ENCODE results near the gene TFAP2B.

The TFAP2B gene

DNA sequence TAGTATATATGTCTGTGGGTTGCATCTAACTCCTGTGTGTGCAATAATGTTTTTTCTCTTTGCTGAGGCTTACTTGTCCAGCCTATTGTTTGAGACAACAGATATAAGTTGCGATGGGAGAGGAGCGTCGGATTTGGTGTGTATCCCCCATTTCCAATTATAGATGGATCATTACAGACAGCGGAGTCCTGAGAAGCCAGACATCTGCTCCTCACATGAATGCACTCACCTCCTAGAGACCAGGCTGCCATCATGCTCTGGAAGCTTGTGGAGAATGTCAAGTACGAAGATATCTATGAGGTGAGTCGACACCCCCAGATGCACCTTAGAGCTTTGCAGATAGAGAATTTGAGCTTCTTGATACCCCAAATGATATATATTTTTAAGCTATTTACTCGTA, at the start of gene TFAP2B:
TSS of gene TFAP2B (plus strand) at position 199 of the 400 bp plus-strand sequence. CDS start at position 220, 21 bp downstream.
- no peak for DNase-seq (ENCODE audit: low read depth, low spot score)

DNA sequence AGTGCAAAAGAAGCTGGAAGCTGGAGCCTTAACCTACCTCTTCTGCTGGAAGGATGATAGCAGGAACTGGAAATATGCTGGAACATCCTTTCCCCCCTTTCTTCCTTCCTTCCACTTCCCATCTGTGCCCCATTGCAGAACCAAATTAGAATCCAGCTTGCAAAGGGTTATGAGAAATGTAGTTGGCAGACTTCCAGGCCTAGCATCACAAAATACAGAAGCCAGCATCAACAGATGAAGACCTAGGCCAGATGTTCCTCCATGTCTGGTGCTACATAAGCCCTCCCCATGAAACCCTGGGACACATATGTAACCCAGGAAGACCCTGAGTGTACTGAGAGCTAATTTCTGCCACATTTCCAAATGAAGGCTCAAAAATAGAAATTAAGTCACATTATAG, 40.0 kb upstream of the TFAP2B start:
- no peak for DNase-seq (ENCODE audit: low read depth, low spot score)

DNA sequence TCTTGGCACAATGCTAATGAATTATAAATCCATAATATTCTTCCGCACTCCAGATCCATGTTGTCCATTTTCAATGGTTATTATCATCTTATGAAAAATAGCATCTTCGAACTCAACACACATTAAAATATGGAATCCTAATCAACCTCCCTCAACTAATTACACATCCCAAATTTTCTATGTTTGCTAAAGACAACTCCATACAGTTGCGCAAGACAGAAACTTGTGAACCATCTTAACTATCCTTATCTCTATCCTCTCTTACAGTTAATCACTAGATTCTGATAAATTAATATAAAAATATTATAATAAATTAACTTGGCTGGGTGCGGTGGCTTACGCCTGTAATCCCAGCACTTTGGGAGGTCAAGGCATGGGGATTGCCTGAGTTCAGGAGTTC, 38.3 kb upstream of the TFAP2B start:
- DNase-seq (ENCODE audit: low read depth, low spot score), result no peak

DNA sequence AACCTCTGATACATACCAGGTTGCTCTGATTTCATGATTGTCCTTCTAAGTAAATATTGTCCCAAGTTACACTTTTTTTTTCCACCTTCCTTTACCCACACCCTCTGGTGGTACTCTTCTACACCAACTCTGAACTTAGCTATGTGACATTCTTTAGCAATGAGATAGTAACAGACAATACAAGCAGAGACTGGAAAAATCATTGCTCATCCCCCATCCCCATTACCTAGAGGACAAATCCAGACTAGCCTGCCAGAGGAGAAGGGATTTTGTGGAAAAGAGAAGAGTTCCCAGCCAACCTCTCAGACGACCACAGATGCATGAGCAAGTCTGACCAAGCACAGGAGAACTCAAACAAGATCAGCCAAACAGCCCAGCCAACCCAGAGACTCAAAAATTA, 32.8 kb upstream of the TFAP2B start:
- no peak for DNase-seq (ENCODE audit: low read depth, low spot score)

DNA sequence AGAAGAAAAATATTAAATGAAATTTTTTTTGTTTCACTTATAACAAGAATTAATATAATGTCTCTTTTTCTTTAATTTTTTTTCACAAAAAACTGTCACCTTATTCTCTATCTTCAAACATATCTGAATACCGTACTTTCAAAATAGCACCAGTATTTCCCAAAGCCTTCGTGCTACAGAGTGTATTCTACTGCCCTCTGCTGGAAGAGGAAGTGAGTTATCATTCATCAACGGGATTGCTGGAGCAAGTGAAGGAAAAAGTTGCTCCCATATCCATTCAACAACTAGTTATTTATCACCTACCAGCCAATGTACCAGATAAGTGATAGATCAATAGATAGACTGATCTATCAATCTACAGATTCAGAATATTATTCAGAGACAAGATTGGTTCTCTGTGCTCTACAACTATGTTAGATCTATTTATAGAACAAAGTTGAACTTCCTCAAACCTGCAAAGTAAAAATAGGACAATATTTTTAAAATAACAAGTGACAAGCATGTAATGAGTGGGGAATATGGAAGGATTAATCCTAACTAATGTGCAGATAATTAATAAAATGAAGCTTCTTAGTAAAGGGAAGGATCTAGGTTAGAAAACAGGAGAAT, 26.7 kb upstream of the TFAP2B start:
- DNase-seq (ENCODE audit: low read depth, low spot score), result no peak

DNA sequence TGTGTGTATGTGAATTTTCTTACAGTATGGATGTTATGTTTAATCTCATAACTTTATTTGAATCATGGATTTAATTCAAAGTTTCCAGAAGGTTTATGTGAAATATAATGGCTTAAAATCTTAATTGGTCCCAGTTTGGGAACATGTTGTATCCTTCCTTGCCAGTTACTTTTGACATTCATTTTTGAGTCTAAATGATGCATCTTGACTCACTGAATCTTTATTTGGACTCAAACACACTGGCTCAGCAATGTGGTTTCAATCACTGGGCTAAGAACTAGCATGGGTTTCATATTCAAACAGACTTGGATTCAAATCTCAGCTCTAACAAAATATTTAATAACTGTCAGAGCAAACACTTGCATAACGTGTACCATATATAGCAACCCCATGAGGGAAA, 25.9 kb upstream of the TFAP2B start:
- DNase-seq (ENCODE audit: low read depth, low spot score), result no peak

DNA sequence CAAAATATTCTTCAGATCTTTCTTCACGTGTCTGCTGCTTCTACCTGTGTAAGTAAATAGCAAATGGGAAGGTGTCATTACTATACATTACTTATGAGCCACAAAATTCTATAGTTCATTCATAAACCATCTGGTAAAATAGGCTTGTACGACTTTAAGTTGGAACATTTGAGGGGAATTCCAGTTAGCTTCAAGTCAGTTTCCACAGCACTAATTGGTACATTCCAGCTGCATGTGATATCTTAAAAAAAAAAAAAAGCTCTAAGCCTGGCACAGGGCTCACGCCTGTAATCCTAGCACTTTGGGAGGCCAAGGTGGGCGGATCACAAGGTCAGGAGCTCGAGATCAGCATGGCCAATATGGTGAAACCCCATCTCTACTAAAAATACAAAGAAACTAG, 23.1 kb upstream of the TFAP2B start:
- DNase-seq (ENCODE audit: low read depth, low spot score), result no peak

DNA sequence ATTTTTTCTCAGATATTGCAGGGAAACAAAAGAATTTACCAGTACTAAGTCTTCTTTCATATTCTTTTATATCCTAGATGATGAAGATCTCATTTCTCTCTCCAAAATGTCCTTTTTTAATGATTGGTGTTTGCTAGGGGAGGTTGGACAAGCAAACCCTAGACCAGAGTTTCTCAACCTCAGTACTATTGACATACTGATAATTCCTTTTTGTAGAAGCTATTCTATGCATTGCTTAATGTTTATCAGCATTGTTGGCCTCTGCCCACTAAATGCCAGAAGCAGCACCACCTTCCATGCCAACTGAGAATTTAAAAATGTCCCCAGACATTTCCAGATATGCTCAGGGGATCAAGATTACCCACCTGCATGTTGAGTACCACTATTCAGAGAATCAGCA, 14.4 kb upstream of the TFAP2B start:
- DNase-seq (ENCODE audit: low read depth, low spot score), result no peak

DNA sequence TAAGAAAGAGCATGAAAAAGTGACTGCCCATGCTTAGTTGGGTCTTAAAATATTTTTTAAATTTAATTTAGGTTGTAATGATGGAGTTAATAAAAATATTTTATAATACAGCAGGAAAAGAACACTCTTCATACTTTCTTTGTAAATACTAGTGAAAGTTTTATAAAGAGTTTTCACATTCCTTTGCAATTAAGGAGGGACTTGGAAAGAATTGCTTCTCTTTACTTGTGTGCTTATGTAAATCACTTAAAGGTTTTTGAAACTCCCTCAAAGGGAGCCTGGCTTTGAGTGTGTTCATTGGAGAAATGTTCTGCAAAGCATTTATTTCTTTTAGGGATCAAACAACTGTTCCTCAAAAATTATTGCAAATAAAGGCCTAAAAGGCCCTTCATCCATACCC, 11.6 kb upstream of the TFAP2B start:
- DNase-seq (ENCODE audit: low read depth, low spot score), result no peak

DNA sequence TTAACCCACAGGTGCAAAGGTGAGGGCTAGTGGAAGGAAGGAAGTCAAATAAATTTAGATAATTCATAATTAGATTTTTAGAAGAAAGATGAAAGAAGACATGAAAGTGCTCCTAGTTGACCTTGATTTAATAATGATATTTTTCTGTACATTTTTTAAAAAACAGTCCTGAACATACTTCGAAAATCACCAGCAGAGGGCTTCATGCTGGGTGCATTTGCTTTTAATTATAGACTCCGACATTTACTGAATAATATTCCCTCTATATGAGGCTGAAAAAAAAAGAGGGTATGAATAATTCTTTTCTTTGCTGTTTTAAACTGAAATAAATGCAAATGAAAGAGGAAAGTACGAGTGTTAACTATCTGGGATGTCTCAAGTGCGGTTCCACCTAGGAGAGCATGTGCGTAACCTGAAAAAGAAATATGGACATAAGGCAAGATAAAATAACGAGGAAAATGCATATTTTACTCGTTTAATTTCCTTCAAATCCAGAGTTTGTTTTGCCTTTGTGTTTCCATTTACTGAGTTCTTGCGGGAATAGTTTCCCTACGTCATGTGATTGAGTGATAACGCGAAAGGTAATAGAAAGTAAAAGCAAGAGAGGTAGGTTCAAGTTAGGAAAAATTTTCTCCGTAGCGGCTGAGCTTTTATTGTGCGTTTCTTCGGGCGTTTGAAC, 3.1 kb upstream of the TFAP2B start:
- DNase-seq (ENCODE audit: low read depth, low spot score), result no peak

DNA sequence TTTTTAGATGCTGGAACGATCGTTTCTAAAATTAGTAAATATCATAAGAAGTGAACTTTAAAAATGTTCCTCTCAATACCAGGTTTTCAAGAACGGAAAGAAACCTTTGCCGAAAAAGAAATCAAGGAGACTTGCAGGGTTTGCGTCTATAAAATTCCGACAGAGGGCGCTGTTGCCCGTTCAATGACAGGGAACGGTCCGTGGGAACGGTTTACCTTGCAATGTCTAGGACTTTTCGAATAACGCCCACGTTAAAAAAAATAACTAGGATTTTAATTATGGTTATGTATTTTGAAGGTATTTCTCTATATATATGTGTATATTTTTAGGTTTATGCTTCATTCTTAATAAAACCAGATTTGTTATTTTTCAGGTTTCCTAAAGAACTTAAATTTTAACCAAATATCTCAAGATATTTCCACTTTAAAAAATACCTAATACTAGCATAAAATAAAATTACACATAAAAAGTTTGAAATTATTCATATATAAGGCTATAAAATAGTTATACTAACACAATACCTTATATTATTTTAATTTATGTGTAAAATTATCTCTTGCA, 2.5 kb upstream of the TFAP2B start:
- peak; percentile 17 for DNase-seq (ENCODE audit: low read depth, low spot score)

DNA sequence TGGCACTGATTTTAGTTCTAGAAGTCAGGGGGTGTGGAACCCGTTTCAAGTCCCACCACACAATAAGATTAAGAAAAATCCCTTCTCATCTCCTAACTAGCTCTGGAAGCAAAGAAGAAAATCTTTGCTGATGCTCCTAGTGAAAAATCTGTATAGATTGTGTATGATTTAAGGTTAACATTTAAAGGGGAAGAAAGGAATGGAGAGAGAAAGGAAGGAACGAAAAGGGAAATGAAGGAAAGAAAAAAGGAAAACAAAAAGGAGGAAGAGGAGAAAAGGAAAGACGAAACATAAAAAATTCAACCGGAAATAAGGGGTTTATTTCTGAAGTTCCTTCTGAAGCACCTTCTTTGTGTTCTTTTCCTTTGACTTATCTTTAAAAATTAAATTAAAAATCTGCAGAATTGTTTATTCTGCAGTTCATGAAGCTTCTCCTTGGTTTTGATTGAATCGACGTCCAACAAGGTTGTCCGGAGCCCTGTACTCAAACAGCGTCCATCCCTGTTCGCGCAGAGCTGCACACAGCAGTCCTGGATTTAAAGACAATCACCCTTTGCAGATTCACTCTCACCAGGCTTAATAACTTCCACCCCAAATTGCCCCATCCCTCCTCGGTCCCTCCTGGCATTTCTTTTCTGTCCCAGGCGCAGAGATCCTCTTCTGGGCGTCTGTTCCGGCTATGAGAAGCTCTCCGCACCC, 1.6 kb upstream of the TFAP2B start:
- DNase-seq (ENCODE audit: low read depth, low spot score), result no peak

DNA sequence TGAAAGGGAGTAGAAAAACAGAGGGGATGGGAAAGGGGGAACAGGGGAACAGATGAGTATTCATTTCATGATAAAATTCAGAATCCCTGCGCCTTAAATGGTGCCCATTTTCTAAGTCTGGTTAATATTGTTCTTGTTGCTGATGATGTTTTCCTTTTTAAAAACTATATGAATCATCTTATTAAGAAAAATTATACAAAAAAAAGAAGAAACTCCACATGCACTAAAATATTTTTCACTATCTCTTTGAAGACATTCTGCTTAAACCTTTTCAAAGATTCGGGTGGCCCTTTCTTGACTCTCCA, 1.1 kb upstream of the TFAP2B start:
- no peak for DNase-seq (ENCODE audit: low read depth, low spot score)

DNA sequence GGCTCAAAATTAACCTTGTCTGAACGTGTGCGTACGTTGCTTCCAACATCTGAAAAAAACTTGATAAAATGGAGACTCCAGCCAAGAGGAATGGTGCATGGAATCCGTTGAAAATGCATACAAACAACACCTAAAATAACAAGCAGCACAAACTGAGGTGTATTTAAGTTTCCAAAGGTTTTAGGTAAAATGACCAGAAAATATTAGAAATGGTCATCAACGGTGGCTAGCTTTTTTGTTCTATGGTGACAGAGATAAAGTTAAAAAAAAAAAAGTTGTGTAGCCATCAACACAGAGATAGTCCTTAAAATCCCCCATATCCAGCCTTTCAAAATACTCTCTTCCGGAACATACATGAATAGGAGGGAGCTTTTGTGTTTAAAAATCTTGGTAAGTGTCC, 651 bp upstream of the TFAP2B start:
- DNase-seq (ENCODE audit: low read depth, low spot score), result no peak

DNA sequence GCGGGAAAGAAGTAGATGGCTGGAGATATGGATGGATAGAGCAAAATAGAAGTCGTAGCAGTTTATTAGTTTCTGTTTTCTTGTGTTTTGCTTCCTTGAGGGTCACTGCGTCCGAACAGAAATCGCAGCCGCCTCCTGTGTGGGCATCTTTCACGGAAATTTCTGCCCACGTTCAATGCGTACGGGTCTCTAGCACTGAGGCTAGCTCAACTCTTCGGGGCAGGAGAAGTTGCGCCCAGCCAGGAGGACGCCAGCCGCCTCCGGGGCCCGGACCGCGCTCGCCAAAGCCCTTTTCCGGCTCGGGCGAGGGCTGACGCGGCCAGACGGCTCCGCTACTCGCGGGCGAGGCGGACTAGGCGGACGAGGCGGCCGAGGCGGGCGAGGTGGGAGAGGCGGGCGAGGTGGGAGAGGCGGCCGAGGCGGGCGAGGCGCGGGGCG, 814 bp downstream of the TFAP2B start:
- DNase-seq (ENCODE audit: low read depth, low spot score), result no peak

DNA sequence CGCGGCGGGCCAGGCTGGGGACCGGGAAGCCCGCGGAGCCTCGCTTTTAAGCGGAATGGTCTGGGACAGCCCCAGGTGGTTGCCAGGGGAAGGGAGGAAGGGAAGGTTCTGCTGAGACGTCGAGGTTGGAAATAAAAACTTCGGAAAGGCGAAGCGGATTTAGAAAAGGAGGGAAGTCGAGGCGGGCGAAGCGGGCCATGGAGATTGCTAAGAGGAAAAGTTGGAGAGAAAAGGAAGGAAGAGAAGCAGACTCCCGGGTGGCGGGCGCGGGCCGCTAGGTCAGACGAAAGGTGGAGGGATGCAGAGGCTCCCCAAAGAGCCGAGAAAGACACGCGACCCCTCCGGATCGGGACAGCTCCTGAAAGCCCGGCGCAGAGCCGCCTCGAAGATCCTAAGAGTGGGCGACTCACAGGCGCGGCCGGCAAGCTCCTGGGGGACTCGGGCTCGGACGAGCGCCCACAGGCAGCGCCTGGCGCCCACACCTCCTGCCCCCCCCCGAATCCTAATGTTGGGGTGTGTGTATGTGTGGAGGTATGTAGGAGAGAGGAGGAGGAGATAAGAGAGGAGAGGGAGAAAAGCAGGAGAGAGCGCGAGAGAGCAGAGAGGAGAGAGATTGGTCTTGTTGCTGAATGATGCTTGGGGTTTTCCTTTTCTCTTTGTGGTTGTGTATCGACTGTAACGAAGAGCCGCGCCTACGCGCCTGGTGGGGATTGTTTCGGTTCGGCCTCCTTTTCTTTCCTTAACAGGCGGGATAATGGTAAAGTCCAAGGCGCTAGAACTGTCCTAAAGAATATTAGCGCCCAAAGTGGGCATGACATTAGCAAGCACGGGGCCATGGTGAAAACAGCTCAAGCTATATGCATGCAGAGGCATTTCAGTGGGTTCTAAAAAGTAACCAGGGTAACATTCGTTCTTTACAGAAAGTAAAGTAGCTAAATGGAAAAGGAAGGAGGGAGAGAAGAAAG, 1.5 kb downstream of the TFAP2B start:
- DNase-seq (ENCODE audit: low read depth, low spot score), result no peak

DNA sequence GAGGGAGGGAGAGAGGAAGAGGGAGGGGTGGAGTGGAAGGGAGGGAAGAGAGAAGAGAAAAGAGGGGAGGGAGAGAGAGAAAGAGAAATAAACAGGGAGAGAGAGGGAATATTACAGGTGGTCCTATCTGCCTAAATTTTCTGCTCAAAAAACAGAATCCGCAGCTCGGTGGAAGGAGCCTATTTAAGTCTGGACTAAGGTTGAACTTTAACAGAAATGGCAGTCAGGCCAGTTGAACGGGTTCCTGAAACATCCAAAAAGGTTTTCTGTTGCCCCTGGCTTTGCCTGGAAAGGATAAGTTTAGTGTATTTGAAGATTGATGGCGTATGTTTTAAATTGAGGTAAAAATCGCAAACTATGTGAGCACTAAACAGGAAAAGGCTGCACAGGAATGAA, 2.2 kb downstream of the TFAP2B start:
- DNase-seq (ENCODE audit: low read depth, low spot score), result no peak

DNA sequence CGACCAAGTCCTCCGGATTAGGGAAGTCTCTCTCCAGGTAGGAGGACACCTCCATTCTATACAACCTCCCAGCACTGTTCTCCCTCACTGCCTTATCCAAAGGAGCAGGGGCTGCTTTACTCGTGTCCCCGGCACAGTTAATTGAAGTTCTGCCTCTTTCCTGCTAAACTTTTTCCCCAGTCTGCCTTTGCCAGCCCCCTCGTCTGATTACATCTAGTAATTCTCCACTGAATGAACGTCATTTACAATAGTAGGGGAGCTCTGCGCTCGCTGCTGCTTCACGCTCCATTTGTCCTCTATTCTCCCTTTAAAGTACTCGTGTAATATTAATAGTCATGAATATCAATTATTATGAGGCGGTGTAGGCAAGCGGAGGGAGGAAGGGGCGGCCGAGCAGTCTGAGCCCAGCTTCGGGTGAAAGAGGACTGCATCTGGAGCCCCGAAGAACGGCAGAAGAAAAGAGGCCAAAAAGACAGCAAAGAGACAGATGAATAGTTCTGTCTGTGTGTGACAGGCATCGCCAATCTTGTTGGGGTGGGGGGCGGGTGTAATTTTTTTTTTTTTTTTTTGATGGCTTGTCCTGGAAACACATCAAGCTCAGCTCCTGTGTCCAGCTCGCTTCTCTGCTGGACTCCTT, 2.9 kb downstream of the TFAP2B start:
- no peak for DNase-seq (ENCODE audit: low read depth, low spot score)

DNA sequence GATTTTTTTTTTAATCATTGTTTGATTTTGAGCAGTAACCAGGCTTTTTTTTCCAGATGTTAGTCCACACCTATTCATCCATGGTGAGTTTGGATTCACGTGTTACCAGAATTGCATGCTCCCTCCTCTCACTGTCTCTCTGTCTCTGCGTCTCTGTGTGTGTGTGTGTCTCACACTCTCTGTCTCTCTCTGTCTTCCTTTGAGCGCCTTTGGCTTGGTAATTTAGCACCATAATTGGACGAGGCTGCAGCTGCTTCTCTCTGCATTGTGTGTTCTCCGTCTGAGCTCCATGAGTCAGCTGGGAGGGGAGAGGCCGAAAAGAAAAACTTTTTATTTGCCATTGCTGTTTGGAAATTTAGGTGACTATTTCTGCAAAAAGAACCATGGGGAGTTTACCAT, 3.4 kb downstream of the TFAP2B start:
- no peak for DNase-seq (ENCODE audit: low read depth, low spot score)

DNA sequence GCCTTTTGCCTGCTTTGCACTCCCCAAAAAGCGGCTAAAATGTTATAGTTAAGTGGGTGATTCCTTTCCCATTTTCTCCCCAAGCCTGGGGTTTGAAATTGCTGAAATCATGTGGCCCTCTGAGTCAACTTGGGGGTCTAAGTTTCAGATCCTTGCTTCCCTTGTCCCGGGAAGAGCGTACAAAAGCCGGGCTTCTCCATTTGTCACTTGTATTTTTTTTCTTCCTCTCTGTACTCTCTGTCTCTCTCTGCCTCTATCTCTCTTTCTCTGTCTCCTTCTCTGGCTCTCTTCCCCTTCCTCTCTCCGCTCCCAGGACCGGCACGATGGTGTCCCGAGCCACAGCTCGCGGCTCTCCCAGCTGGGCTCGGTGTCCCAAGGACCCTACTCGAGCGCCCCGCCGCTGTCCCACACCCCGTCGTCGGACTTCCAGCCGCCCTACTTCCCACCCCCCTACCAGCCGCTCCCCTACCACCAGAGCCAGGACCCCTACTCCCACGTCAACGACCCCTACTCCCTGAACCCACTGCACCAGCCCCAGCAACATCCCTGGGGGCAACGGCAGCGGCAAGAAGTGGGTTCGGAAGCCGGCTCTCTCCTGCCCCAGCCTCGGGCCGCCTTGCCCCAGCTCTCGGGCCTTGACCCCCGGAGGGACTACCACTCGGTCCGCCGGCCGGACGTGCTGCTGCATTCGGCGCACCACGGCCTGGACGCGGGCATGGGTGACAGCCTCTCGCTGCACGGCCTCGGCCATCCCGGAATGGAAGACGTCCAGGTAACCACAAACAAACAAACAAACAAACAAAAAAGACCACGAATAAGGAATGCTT, 4.6 kb downstream of the TFAP2B start:
- DNase-seq (ENCODE audit: low read depth, low spot score), result no peak

Data from brain pericyte (primary cell).